ENCODE data around the gene PC.

PC gene

GRCh38 chr11:66886671-66887221 is 71.4 kb downstream of the PC start:
- H3K4me1 ChIP-seq (ENCODE audit: low read length): no peaks in the 10 kb centered on the region
- H3K9me2 ChIP-seq (replicated peaks; ENCODE audit: insufficient read depth, low read length): no peaks in the 10 kb centered on the region
- no peak overlapping the region for H3K4me3 ChIP-seq (ENCODE audit: low read length)
- H3K9ac ChIP-seq (ENCODE audit: low read length): no peak overlapping the region
- H3K9me3 ChIP-seq (replicated peaks; ENCODE audit: insufficient read depth, low read length): no peaks in the 10 kb centered on the region
- peaks cover 31% of the 10 kb centered on the region for H3K27me3 ChIP-seq (replicated peaks; ENCODE audit: insufficient read depth, low read length)
- no peak overlapping the region for H3K4me2 ChIP-seq (ENCODE audit: low read depth, low read length)
- no peak overlapping the region for H3K27ac ChIP-seq (ENCODE audit: low read length)
- no peaks in the 10 kb centered on the region for H4K20me1 ChIP-seq (ENCODE audit: insufficient read depth, low read length)
- H3K79me2 ChIP-seq (ENCODE audit: low read length): no peaks in the 10 kb centered on the region
- DNase-seq: no peak
- H3K36me3 ChIP-seq (replicated peaks; ENCODE audit: insufficient read depth, low read length): no peaks in the 10 kb centered on the region
- no peak overlapping the region for H2AFZ ChIP-seq (ENCODE audit: low read length)
- no peak for TF ChIP-seq CTCF (IDR thresholded peaks at IDR 0.05; ENCODE audit: low read length)
- no peak for TF ChIP-seq EZH2phosphoT487 (IDR thresholded peaks at IDR 0.05; ENCODE audit: low read length)
- TF ChIP-seq EZH2 (optimal IDR thresholded peaks at IDR 0.05; ENCODE audit: low read depth, low read length): no peak
- H3F3A ChIP-seq (ENCODE audit: insufficient read depth, low read length): no peaks in the 10 kb centered on the region

GRCh38 chr11:66885950-66886440 is 72.2 kb downstream of the PC start:
- Histone ChIP-seq H3K79me2 (ENCODE audit: low read length) (no peaks in the 10 kb centered on the region), H3K4me3 (ENCODE audit: low read length) (no peak overlapping the region), H4K20me1 (ENCODE audit: insufficient read depth, low read length) (no peaks in the 10 kb centered on the region), H3F3A (ENCODE audit: insufficient read depth, low read length) (peaks cover 2% of the 10 kb centered on the region; the same call in 1 of the 2 replicates), H3K9me2 (replicated peaks; ENCODE audit: insufficient read depth, low read length) (no peaks in the 10 kb centered on the region), H2AFZ (ENCODE audit: low read length) (no peak overlapping the region), H3K27ac (ENCODE audit: low read length) (no peak overlapping the region), H3K4me1 (ENCODE audit: low read length) (0 out of 2 replicates have a peak, but pooled peaks cover 1% of the 10 kb centered on the region), H3K36me3 (replicated peaks; ENCODE audit: insufficient read depth, low read length) (no peaks in the 10 kb centered on the region), H3K27me3 (replicated peaks; ENCODE audit: insufficient read depth, low read length) (peaks cover 31% of the 10 kb centered on the region), H3K9ac (ENCODE audit: low read length) (no peak overlapping the region), H3K4me2 (ENCODE audit: low read depth, low read length) (no peak overlapping the region), H3K9me3 (replicated peaks; ENCODE audit: insufficient read depth, low read length) (no peaks in the 10 kb centered on the region)
- TF ChIP-seq CTCF (IDR thresholded peaks at IDR 0.05; ENCODE audit: low read length) (no peak), EZH2phosphoT487 (IDR thresholded peaks at IDR 0.05; ENCODE audit: low read length) (no peak), EZH2 (optimal IDR thresholded peaks at IDR 0.05; ENCODE audit: low read depth, low read length) (no peak)
- DNase-seq: no peak

GRCh38 chr11:66885469-66885868 is 72.7 kb downstream of the PC start:
- no peak overlapping the region for H3K4me2 ChIP-seq (ENCODE audit: low read depth, low read length)
- H3K9me3 ChIP-seq (replicated peaks; ENCODE audit: insufficient read depth, low read length): no peaks in the 10 kb centered on the region
- TF ChIP-seq CTCF (IDR thresholded peaks at IDR 0.05; ENCODE audit: low read length) (no peak), EZH2phosphoT487 (IDR thresholded peaks at IDR 0.05; ENCODE audit: low read length) (no peak), EZH2 (optimal IDR thresholded peaks at IDR 0.05; ENCODE audit: low read depth, low read length) (no peak)
- DNase-seq: no peak
- H3K27me3 ChIP-seq (replicated peaks; ENCODE audit: insufficient read depth, low read length): peaks cover 31% of the 10 kb centered on the region
- H3K9ac ChIP-seq (ENCODE audit: low read length): no peak overlapping the region
- no peak overlapping the region for H3K27ac ChIP-seq (ENCODE audit: low read length)
- no peaks in the 10 kb centered on the region for H3K36me3 ChIP-seq (replicated peaks; ENCODE audit: insufficient read depth, low read length)
- no peaks in the 10 kb centered on the region for H3K9me2 ChIP-seq (replicated peaks; ENCODE audit: insufficient read depth, low read length)
- peaks cover 3% of the 10 kb centered on the region; the same call in 1 of the 2 replicates for H3F3A ChIP-seq (ENCODE audit: insufficient read depth, low read length)
- H3K4me1 ChIP-seq (ENCODE audit: low read length): peaks cover 7% of the 10 kb centered on the region
- no peak overlapping the region for H3K4me3 ChIP-seq (ENCODE audit: low read length)
- H4K20me1 ChIP-seq (ENCODE audit: insufficient read depth, low read length): no peaks in the 10 kb centered on the region
- no peak overlapping the region for H2AFZ ChIP-seq (ENCODE audit: low read length)
- H3K79me2 ChIP-seq (ENCODE audit: low read length): no peaks in the 10 kb centered on the region

Measured in MM.1S (cell line).